ENCODE measurements around the gene SAP30.

The SAP30 gene

DNA sequence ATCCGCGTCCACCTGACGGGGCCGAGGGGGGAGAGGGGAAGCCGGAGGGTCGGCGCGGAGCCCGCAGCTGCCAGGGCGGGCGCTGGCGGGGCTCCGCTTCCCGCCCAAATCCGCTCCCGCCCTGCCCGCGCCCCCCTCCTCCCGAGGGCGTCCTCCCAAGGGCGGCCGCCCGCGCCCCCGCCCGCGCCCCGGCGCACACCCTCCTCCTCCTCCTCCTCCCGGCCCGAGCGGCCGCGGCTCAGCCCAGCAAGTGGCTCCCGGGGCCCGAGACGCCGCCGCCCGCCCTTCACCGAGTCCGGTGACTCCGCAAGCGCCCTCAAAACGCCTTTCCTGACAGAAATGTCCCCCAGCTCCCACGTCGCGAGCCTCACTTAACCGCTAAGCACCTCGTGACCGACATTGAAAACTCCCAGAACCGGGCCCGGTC, 37.1 kb upstream of the SAP30 start:
- Histone ChIP-seq H3K4me2 (ENCODE audit: low read length) (peak overlapping the region; percentile 89), H3K36me3 (ENCODE audit: insufficient read depth, low read length) (peaks cover 47% of the 10 kb centered on the region), H3K9me2 (ENCODE audit: low read depth, low read length) (no peaks in the 10 kb centered on the region), H3K9ac (ENCODE audit: low read length) (peak overlapping the region; percentile 86), H3K4me1 (ENCODE audit: insufficient read depth, low read length, severe bottlenecking) (peaks cover 40% of the 10 kb centered on the region), H3K27me3 (ENCODE audit: insufficient read depth, low read length) (no peaks in the 10 kb centered on the region), H3K9me3 (ENCODE audit: low read length) (no peaks in the 10 kb centered on the region), H3F3A (ENCODE audit: insufficient read depth, low read length) (no peaks in the 10 kb centered on the region), H3K27ac (ENCODE audit: low read depth, low read length, poor library complexity, severe bottlenecking) (peak overlapping the region; percentile 82), H3K79me2 (ENCODE audit: insufficient read depth, low read length) (peaks cover 42% of the 10 kb centered on the region), H3K4me3 (ENCODE audit: low read depth, low read length, poor library complexity, severe bottlenecking) (peak overlapping the region; percentile 71), H2AFZ (ENCODE audit: low read length) (no peak overlapping the region), H4K20me1 (ENCODE audit: insufficient read depth, low read length) (no peaks in the 10 kb centered on the region)
- TF ChIP-seq EZH2 (IDR thresholded peaks at IDR 0.05; ENCODE audit: borderline replicate concordance, low read length) = no peak
- TF ChIP-seq, protein P1, sequence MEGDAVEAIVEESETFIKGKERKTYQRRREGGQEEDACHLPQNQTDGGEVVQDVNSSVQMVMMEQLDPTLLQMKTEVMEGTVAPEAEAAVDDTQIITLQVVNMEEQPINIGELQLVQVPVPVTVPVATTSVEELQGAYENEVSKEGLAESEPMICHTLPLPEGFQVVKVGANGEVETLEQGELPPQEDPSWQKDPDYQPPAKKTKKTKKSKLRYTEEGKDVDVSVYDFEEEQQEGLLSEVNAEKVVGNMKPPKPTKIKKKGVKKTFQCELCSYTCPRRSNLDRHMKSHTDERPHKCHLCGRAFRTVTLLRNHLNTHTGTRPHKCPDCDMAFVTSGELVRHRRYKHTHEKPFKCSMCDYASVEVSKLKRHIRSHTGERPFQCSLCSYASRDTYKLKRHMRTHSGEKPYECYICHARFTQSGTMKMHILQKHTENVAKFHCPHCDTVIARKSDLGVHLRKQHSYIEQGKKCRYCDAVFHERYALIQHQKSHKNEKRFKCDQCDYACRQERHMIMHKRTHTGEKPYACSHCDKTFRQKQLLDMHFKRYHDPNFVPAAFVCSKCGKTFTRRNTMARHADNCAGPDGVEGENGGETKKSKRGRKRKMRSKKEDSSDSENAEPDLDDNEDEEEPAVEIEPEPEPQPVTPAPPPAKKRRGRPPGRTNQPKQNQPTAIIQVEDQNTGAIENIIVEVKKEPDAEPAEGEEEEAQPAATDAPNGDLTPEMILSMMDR (IDR thresholded peaks at IDR 0.05; ENCODE audit: low read length) = no peak

DNA sequence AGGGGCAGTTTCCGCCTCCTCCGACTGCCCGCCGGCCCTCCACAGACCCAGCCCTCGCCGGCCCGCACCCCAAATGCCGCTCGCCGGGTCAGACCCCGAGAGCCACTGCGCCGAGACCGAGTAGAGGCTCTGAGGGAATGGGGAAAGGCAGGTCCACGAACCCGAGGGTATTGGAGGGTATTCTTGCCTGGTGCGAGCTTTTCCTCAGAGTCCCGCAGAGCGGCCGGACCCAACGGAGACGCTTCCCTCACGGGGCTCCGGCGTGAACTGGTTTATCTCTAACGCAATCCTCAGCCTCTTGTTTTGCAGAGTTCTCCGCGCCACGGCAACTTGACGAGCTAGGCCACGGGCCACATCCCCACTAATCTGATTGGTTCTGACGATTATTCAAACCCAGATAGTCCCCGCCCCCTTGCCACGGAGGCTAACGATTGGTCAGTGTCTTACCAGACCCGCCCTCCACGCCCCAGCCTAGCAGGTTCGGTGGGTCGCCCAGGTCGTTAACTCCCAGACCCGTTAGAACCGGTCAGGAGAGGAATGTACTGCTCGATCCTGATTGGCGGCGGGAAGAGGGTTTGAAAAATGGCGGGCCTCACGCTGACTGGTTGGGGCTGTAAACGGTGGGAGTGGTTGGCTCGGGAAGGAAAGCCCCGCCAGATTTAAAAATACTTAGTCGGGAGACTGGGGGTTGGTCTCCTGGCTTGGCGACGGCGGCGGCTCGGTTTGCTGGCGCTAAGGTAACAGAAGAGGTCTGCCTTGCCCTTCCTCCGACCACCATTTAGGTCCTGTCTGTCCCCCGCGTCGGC, 36.5 kb upstream of the SAP30 start, which contains the start of gene HMGB2:
HMGB2 (minus strand) TSS at position 274 of the 806 bp plus-strand sequence. CDS start 709 bp downstream, outside the sequence.
- Histone ChIP-seq H3K27me3 (ENCODE audit: insufficient read depth, low read length) (no peaks in the 10 kb centered on the region), H2AFZ (ENCODE audit: low read length) (no peak within 1 kb of the TSS), H3K9me3 (ENCODE audit: low read length) (no peaks in the 10 kb centered on the region), H3K4me3 (ENCODE audit: low read depth, low read length, poor library complexity, severe bottlenecking) (peak within 1 kb of the TSS; percentile 71), H3K4me1 (ENCODE audit: insufficient read depth, low read length, severe bottlenecking) (peaks cover 40% of the 10 kb centered on the region), H3F3A (ENCODE audit: insufficient read depth, low read length) (no peaks in the 10 kb centered on the region), H3K27ac (ENCODE audit: low read depth, low read length, poor library complexity, severe bottlenecking) (peak within 1 kb of the TSS; percentile 92), H3K36me3 (ENCODE audit: insufficient read depth, low read length) (peaks cover 41% of the 10 kb centered on the region), H4K20me1 (ENCODE audit: insufficient read depth, low read length) (no peaks in the 10 kb centered on the region), H3K9ac (ENCODE audit: low read length) (peak within 1 kb of the TSS; percentile 93), H3K4me2 (ENCODE audit: low read length) (peak within 1 kb of the TSS; percentile 89), H3K9me2 (ENCODE audit: low read depth, low read length) (no peaks in the 10 kb centered on the region), H3K79me2 (ENCODE audit: insufficient read depth, low read length) (peaks cover 42% of the 10 kb centered on the region)
- no peak for TF ChIP-seq EZH2 (IDR thresholded peaks at IDR 0.05; ENCODE audit: borderline replicate concordance, low read length)
- TF ChIP-seq, protein P1 (IDR thresholded peaks at IDR 0.05; ENCODE audit: low read length) = no peak

DNA sequence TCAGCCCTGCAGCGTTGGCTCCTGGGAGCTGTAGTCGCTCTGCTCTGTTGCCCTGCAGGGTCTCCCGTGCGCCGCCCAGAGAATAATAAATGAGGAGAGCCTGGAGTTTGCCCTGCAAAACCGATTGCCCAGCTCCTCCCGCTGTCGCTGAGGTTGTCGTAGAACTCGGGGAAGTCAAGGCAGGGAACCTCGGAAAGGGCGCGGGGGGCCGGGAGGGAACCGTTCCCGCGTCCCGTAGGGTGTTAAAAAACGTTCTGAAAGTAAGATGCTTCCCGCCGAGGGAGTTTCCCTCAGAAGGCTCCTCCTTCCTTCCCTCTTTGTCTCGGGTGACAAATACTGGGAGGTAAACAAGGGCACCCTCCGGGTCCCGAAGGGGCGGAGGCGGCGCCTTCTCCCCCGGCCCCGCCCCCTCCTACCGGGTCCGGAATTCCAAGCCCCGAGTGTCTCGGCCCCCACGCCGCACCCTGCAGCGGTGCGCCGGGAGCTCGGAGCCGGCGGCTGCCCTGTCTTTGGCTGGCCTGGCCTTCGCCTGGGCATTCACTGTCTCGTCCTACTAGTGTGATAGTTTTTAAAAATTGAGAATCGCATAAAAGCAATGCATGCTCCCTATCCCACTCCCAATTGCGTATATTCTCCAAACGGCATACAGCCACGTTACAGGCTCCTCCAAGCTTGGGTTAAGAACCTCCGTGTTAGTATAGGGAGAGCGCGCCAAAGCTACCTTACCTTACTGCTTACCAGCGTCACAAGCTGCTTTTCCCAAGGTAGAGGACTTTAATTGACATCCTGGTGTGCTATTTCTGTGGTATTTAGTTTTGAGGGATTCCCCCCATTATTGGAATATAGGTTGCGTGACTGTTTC, 35.6 kb upstream of the SAP30 start:
- peaks cover 42% of the 10 kb centered on the region for H3K79me2 ChIP-seq (ENCODE audit: insufficient read depth, low read length)
- H4K20me1 ChIP-seq (ENCODE audit: insufficient read depth, low read length) = no peaks in the 10 kb centered on the region
- peak overlapping the region; percentile 92 for H3K27ac ChIP-seq (ENCODE audit: low read depth, low read length, poor library complexity, severe bottlenecking)
- TF ChIP-seq EZH2 (IDR thresholded peaks at IDR 0.05; ENCODE audit: borderline replicate concordance, low read length) = no peak
- TF ChIP-seq, protein P1 (IDR thresholded peaks at IDR 0.05; ENCODE audit: low read length) = no peak
- H3K9me2 ChIP-seq (ENCODE audit: low read depth, low read length) = no peaks in the 10 kb centered on the region
- peaks cover 33% of the 10 kb centered on the region for H3K36me3 ChIP-seq (ENCODE audit: insufficient read depth, low read length)
- no peaks in the 10 kb centered on the region for H3K9me3 ChIP-seq (ENCODE audit: low read length)
- H3K4me1 ChIP-seq (ENCODE audit: insufficient read depth, low read length, severe bottlenecking) = peaks cover 48% of the 10 kb centered on the region
- no peak overlapping the region for H2AFZ ChIP-seq (ENCODE audit: low read length)
- peak overlapping the region; percentile 71 for H3K4me3 ChIP-seq (ENCODE audit: low read depth, low read length, poor library complexity, severe bottlenecking)
- peak overlapping the region; percentile 93 for H3K9ac ChIP-seq (ENCODE audit: low read length)
- peak overlapping the region; percentile 68 for H3K4me2 ChIP-seq (ENCODE audit: low read length)
- H3F3A ChIP-seq (ENCODE audit: insufficient read depth, low read length) = no peaks in the 10 kb centered on the region
- H3K27me3 ChIP-seq (ENCODE audit: insufficient read depth, low read length) = no peaks in the 10 kb centered on the region

Data from OCI-LY1 (cell line).